WTC11 (cell line): ENCODE data around the gene CFAP221. TPM values are rescaled to one million over a fixed set of nuclear protein-coding genes. Genes with fewer than 3 reads are reported as not detected.

Experiments used
- ATAC-seq: fragments of 200-7000 bp; cut with Tn5 transposase; 2 replicates; pipeline ENCODE4 v1.10.0; 2021; ENCODE audit warnings: mild to moderate bottlenecking, moderate library complexity
- CTCF ChIA-PET: fragments of 300-600 bp; sonication (Branson Sonifier 250); formaldehyde crosslinking; loops from one replicate; lab custom pipeline; 2021; ENCODE audit warnings: antibody characterized with exemption; lab: Charles Lee
- POLR2A ChIA-PET: fragments of 350-600 bp; sonication (Branson Sonifier 250); formaldehyde crosslinking; loops from one replicate; lab custom pipeline; 2021; ENCODE audit warnings: antibody characterized with exemption; lab: Charles Lee
- DNase-seq: peaks from one replicate; pipeline ENCODE4 v3.0.0; 2021; ENCODE audit warnings: low spot score
- H3K27ac Mint-ChIP-seq: 2 replicates; pipeline ENCODE4 v1.8.0; 2021; ENCODE audit warnings: mixed read lengths
- H3K27me3 Mint-ChIP-seq: 2 replicates; pipeline ENCODE4 v1.8.0; 2021; ENCODE audit warnings: low read depth, mild to moderate bottlenecking, moderate library complexity, mixed read lengths
- H3K36me3 Mint-ChIP-seq: 2 replicates; pipeline ENCODE4 v1.8.0; 2021; ENCODE audit warnings: mixed read lengths
- H3K4me1 Mint-ChIP-seq: 2 replicates; pipeline ENCODE4 v1.8.0; 2022; ENCODE audit warnings: mixed read lengths
- H3K4me3 Mint-ChIP-seq: 2 replicates; pipeline ENCODE4 v1.8.0; 2021; ENCODE audit warnings: mild to moderate bottlenecking, moderate library complexity, mixed read lengths
- H3K9me3 Mint-ChIP-seq: 2 replicates; pipeline ENCODE4 v1.8.0; 2021; ENCODE audit warnings: mixed read lengths
- CREB1 ChIP-seq: sonication (generic); formaldehyde crosslinking; IDR thresholded peaks from 2 replicates; pipeline ENCODE4 v1.8.0; 2023; ENCODE audit warnings: mild to moderate bottlenecking, missing genetic modification reagents
- ERG ChIP-seq: fragments of 250-450 bp; sonication (Bioruptor Pico); IDR thresholded peaks from 2 replicates; pipeline ENCODE4 v1.8.0; 2021; ENCODE audit warnings: mild to moderate bottlenecking
- FOXJ3 ChIP-seq: sonication (generic); formaldehyde crosslinking; IDR thresholded peaks from 2 replicates; pipeline ENCODE4 v1.9.0; 2021; ENCODE audit warnings: missing genetic modification reagents, mild to moderate bottlenecking, borderline replicate concordance
- FOXP1 ChIP-seq: sonication (generic); formaldehyde crosslinking; IDR thresholded peaks from 2 replicates; pipeline ENCODE4 v1.8.0; 2022; ENCODE audit warnings: missing genetic modification reagents, mild to moderate bottlenecking, moderate library complexity, borderline replicate concordance
- FOXP4 ChIP-seq: sonication (generic); formaldehyde crosslinking; IDR thresholded peaks from 2 replicates; pipeline ENCODE4 v1.8.0; 2022; ENCODE audit warnings: mild to moderate bottlenecking, missing genetic modification reagents
- IRF2 ChIP-seq: sonication (generic); formaldehyde crosslinking; IDR thresholded peaks from 2 replicates; pipeline ENCODE4 v1.8.0; 2022; ENCODE audit warnings: low read depth, missing genetic modification reagents, borderline replicate concordance
- NR2C2 ChIP-seq: sonication (generic); formaldehyde crosslinking; IDR thresholded peaks from 2 replicates; pipeline ENCODE4 v1.8.0; 2022; ENCODE audit warnings: mild to moderate bottlenecking, missing genetic modification reagents
- PRDM15 ChIP-seq: sonication (generic); formaldehyde crosslinking; IDR thresholded peaks from 2 replicates; pipeline ENCODE4 v1.8.0; 2022; ENCODE audit warnings: missing genetic modification reagents
- SMAD4 ChIP-seq: sonication (generic); formaldehyde crosslinking; IDR thresholded peaks from 2 replicates; pipeline ENCODE4 v1.8.0; 2022; ENCODE audit warnings: mild to moderate bottlenecking, missing genetic modification reagents
- TCF7 ChIP-seq: sonication (generic); formaldehyde crosslinking; IDR thresholded peaks from 2 replicates; pipeline ENCODE4 v1.8.0; 2022; ENCODE audit warnings: mild to moderate bottlenecking, low read depth, missing genetic modification reagents, moderate library complexity
- TEAD1 ChIP-seq: sonication (generic); formaldehyde crosslinking; IDR thresholded peaks from 2 replicates; pipeline ENCODE4 v1.8.0; 2022; ENCODE audit warnings: mild to moderate bottlenecking, missing genetic modification reagents
- USF1 ChIP-seq: sonication (generic); formaldehyde crosslinking; IDR thresholded peaks from 2 replicates; pipeline ENCODE4 v1.8.0; 2022; ENCODE audit warnings: mild to moderate bottlenecking, missing genetic modification reagents
- ZNF121 ChIP-seq: sonication (generic); formaldehyde crosslinking; IDR thresholded peaks from 2 replicates; pipeline ENCODE4 v1.8.0; 2023; ENCODE audit warnings: missing genetic modification reagents
- ZNF138 ChIP-seq: sonication (generic); formaldehyde crosslinking; conservative IDR thresholded peaks from 2 replicates; pipeline ENCODE4 v1.8.1; 2022; ENCODE audit warnings: mild to moderate bottlenecking, moderate library complexity, missing genetic modification reagents
- ZNF219 ChIP-seq: sonication (generic); formaldehyde crosslinking; IDR thresholded peaks from 2 replicates; pipeline ENCODE4 v1.8.0; 2023; ENCODE audit warnings: missing genetic modification reagents, mild to moderate bottlenecking, borderline replicate concordance
- ZNF423 ChIP-seq: fragments of 250-450 bp; sonication (Bioruptor Pico); IDR thresholded peaks from 2 replicates; pipeline ENCODE4 v2.1.2; 2022; ENCODE audit warnings: mild to moderate bottlenecking, moderate library complexity
- ZSCAN18 ChIP-seq: fragments of 250-450 bp; sonication (Bioruptor Pico); IDR thresholded peaks from 2 replicates; pipeline ENCODE4 v2.1.2; 2022; ENCODE audit warnings: mild to moderate bottlenecking, moderate library complexity
- total RNA-seq: library from RNA; stranded (reverse); gene quantifications from 3 replicates; pipeline ENCODE4 v1.2.3, GENCODE V29; 2021
- TF ChIP-seq, protein P1 (sequence below): fragments of 250-450 bp; sonication (Bioruptor Pico); conservative IDR thresholded peaks from 2 replicates; pipeline ENCODE4 v1.9.0; 2021; ENCODE audit warnings: mild to moderate bottlenecking
- TF ChIP-seq, protein P2 (sequence below): fragments of 200-600 bp; IDR thresholded peaks from 2 replicates; pipeline ENCODE4 v1.8.0; 2022; ENCODE audit warnings: antibody characterized with exemption
- TF ChIP-seq, protein P3 (sequence below): sonication (generic); formaldehyde crosslinking; IDR thresholded peaks from 2 replicates; pipeline ENCODE4 v1.8.0; 2022; ENCODE audit warnings: mild to moderate bottlenecking, missing genetic modification reagents

Gene CFAP221
- total RNA-seq, 1 experiment from 2014 or later: 0.35 TPM

- TF ChIP-seq, protein P1, sequence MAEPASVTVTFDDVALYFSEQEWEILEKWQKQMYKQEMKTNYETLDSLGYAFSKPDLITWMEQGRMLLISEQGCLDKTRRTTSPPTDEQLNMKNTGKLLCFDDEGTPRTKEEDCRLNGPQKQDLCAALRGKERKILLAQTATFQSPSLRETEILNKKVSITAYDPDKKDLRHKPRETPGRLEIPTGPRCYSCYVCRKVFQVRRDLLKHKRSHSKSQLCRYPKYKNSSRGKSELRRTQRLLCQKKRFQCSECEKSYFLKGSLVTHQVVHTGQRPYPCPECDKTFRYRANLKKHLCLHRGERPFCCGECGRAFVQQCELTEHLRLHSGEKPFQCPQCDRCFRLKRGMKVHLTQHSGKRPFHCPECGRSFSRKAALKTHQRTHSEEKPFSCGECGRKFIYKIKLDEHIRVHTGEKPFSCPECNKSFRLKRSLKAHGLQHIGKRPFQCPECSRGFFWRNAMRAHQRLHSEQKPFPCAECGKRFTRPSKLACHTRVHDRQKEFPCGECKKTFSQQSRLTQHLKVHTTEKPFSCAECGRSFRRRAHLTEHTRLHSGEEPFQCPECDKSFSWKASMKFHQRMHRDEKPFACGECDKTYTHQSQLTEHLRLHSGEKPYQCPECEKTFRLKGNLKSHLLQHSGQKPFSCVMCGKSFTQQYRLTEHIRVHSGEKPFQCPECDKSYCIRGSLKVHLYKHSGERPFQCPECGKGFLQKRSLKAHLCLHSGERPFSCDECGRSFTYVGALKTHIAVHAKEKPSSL (CRISPR knock-in tag): no peak
- TF ChIP-seq ERG (CRISPR knock-in tag) (no peak), SMAD4 (CRISPR knock-in tag) (no peak), USF1 (CRISPR knock-in tag) (no peak), ZNF423 (CRISPR knock-in tag) (no peak), FOXP1 (CRISPR knock-in tag) (no peak), FOXP4 (CRISPR knock-in tag) (no peak)
These were observed 35.4 kb downstream of the CFAP221 start (continued) for GRCh38 chr2:119579424-119580295.

DNA sequence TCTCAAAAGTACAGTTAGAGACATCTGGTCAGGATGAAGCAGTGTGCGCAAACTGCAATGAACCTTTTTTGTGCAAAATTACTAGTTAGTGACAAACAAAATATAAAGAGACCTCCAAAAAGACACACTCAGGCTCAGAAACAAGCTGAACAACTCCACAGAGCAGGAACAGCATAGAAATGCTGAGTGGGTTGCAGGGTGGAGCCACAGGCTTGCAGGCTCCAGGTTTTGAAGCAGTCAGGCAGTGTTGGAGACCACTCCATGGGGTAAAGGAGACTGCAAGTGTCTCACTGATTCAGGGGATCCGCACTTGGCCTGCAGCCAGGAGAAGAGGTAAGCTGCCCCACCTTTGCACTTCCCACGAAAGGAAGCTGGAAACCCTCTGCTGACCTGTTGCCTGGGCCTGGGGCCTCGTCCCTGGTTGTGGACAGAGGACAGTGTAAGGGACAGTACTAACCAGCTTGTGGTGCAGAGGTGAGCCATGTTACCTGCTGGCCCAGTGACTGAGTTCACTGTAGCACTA, 36.4 kb downstream of the CFAP221 start:
- H3K9me3 Mint-ChIP-seq: peaks cover 22% of the 10 kb centered on the region
- DNase-seq (no peak), ATAC-seq (no peak)
- ChIA-PET CTCF (no interaction called here), POLR2A (no interaction called here)
- H3K4me3 Mint-ChIP-seq: no peak overlapping the region
- H3K27me3 Mint-ChIP-seq: peaks cover 31% of the 10 kb centered on the region
- no peak for TF ChIP-seq TEAD1 (CRISPR knock-in tag)
- TF ChIP-seq IRF2 (CRISPR knock-in tag): no peak
- no peak for TF ChIP-seq NR2C2
- TF ChIP-seq, protein P2, sequence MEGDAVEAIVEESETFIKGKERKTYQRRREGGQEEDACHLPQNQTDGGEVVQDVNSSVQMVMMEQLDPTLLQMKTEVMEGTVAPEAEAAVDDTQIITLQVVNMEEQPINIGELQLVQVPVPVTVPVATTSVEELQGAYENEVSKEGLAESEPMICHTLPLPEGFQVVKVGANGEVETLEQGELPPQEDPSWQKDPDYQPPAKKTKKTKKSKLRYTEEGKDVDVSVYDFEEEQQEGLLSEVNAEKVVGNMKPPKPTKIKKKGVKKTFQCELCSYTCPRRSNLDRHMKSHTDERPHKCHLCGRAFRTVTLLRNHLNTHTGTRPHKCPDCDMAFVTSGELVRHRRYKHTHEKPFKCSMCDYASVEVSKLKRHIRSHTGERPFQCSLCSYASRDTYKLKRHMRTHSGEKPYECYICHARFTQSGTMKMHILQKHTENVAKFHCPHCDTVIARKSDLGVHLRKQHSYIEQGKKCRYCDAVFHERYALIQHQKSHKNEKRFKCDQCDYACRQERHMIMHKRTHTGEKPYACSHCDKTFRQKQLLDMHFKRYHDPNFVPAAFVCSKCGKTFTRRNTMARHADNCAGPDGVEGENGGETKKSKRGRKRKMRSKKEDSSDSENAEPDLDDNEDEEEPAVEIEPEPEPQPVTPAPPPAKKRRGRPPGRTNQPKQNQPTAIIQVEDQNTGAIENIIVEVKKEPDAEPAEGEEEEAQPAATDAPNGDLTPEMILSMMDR: no peak
- no peak for TF ChIP-seq PRDM15 (CRISPR knock-in tag)
- TF ChIP-seq FOXJ3 (CRISPR knock-in tag): no peak
- TF ChIP-seq SMAD4 (CRISPR knock-in tag): no peak
- TF ChIP-seq ZNF138 (CRISPR knock-in tag): no peak
- no peak for TF ChIP-seq ZNF219
- no peak for TF ChIP-seq CREB1 (CRISPR knock-in tag)
- no peak for TF ChIP-seq ZNF121 (CRISPR knock-in tag)
- no peak for TF ChIP-seq ZSCAN18 (CRISPR knock-in tag)
- no peak for TF ChIP-seq TCF7
- TF ChIP-seq, protein P3, sequence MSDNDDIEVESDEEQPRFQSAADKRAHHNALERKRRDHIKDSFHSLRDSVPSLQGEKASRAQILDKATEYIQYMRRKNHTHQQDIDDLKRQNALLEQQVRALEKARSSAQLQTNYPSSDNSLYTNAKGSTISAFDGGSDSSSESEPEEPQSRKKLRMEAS (CRISPR knock-in tag): no peak
- H3K36me3 Mint-ChIP-seq: peaks cover 12% of the 10 kb centered on the region
- no peak overlapping the region for H3K27ac Mint-ChIP-seq
- H3K4me1 Mint-ChIP-seq: no peaks in the 10 kb centered on the region; the same call in 1 of the 2 replicates
